HepG2 (cell line): Measurements from ENCODE around the gene PARP16. TPM values are rescaled to one million over a fixed set of nuclear protein-coding genes. Genes with fewer than 3 reads are reported as not detected.

Experiments used
- ATAC-seq: fragments of 200-7000 bp; cut with Tn5 transposase; 3 replicates; pipeline ENCODE4 v1.9.1; 2020; ENCODE audit warnings: mild to moderate bottlenecking, moderate library complexity
- BruUV-seq: library from RNA; stranded (reverse); fragments of 400-500 nt; replicated peaks from 2 replicates; lab custom pipeline; 2021; lab: Mats Ljungman, UMichigan
- CTCF ChIA-PET: fragments of 300-600 bp; formaldehyde crosslinking; extraction: SDS; loops from one replicate; lab custom pipeline; 2021; ENCODE audit warnings: low total read pairs, inconsistent platforms, low intra/inter-chr PET ratio; lab: Yijun Ruan, JAX
- POLR2A ChIA-PET: fragments of 350-600 bp; sonication (Branson Sonifier 250); formaldehyde crosslinking; loops from one replicate; lab custom pipeline; 2020; ENCODE audit warnings: antibody characterized with exemption, inconsistent platforms; lab: Yijun Ruan, JAX
- DNase-seq: peaks from one replicate; pipeline ENCODE4 v3.0.0-alpha.2; 2015; ENCODE audit warnings: low spot score
- FAIRE-seq: peaks from 3 replicates; lab custom pipeline; 2011; peaks lifted over from hg19 to GRCh38; lab: Jason Lieb, UNC
- H2AFZ ChIP-seq: one replicate; pipeline ENCODE4 v1.6.1; 2011; ENCODE audit warnings: low read length, inconsistent platforms
- H3K27ac ChIP-seq: fragments of 300-600 bp; 3 replicates; pipeline ENCODE4 v1.8.0; 2011; ENCODE audit warnings: mixed run types, mild to moderate bottlenecking, mixed read lengths, low read length, inconsistent platforms; ENCODE audit not compliant: insufficient read depth; ENCODE audit errors: extremely low read length
- H3K27me3 ChIP-seq, 2 experiments: fragments of 200-600 bp in 1 of 2; 2 replicates in 1 of 2; 3 replicates in 1 of 2; pipeline versions ENCODE4 v1.6.0 to v1.8.0; 2011; ENCODE audit warnings: low read length in 2 of 2, mild to moderate bottlenecking in 2 of 2, moderate library complexity in 2 of 2, inconsistent platforms in 1 of 2; ENCODE audit not compliant: insufficient read depth in 2 of 2, control insufficient read depth in 1 of 2
- H3K36me3 ChIP-seq, 2 experiments: fragments of 200-600 bp in 1 of 2; replicated peaks in 1 of 2; 2 replicates in 1 of 2; 3 replicates in 1 of 2; pipeline versions ENCODE4 v1.5.1 to v1.8.0; 2011; ENCODE audit warnings: low read length in 2 of 2, inconsistent platforms in 1 of 2; ENCODE audit not compliant: insufficient read depth in 2 of 2, control insufficient read depth in 1 of 2
- H3K4me1 ChIP-seq: 2 replicates; pipeline ENCODE4 v1.5.1; 2012; ENCODE audit warnings: low read length, inconsistent platforms; ENCODE audit not compliant: insufficient read depth
- H3K4me2 ChIP-seq: 2 replicates; pipeline ENCODE4 v1.6.0; 2011; ENCODE audit warnings: low read depth, low read length, inconsistent platforms
- H3K4me3 ChIP-seq, 3 experiments: fragments of 200-600 bp in 1 of 3; sonication (generic), shearing (Covaris generic) in 1 of 3; replicated peaks in 1 of 3; 2 replicates each; pipeline ENCODE4 v1.5.1; 2011 to 2016; ENCODE audit warnings: low read length in 3 of 3, inconsistent platforms in 2 of 3, low read depth in 2 of 3, mild to moderate bottlenecking in 2 of 3, control low read depth in 1 of 3, mixed read lengths in 1 of 3; ENCODE audit not compliant: insufficient read depth in 1 of 3
- H3K79me2 ChIP-seq: one replicate; pipeline ENCODE4 v1.6.1; 2011; ENCODE audit warnings: low read length, inconsistent platforms; ENCODE audit not compliant: insufficient read depth
- H3K9ac ChIP-seq: 2 replicates; pipeline ENCODE4 v1.6.0; 2011; ENCODE audit warnings: mild to moderate bottlenecking, low read depth, low read length, inconsistent platforms; ENCODE audit not compliant: insufficient read depth
- H3K9me3 ChIP-seq: 2 replicates; pipeline ENCODE4 v1.5.1; 2012; ENCODE audit warnings: mild to moderate bottlenecking, low read length
- H4K20me1 ChIP-seq: 2 replicates; pipeline ENCODE4 v1.6.0; 2011; ENCODE audit warnings: inconsistent platforms, mild to moderate bottlenecking, low read length, moderate library complexity; ENCODE audit not compliant: insufficient read depth
- FOXP1 ChIP-seq, 2 experiments: fragments of 450-650 bp in 1 of 2; IDR thresholded peaks; 2 replicates each; pipeline ENCODE4 v1.6.1; 2017 to 2018; ENCODE audit warnings: antibody characterized with exemption in 1 of 2
- ZNF263 ChIP-seq: sonication (generic); formaldehyde crosslinking; IDR thresholded peaks from 2 replicates; pipeline ENCODE4 v1.4.0; 2020; ENCODE audit warnings: missing genetic modification reagents
- ZNF792 ChIP-seq: IDR thresholded peaks from 2 replicates; pipeline ENCODE4 v1.6.1; 2016
- WGBS: methylation state at CpG from one replicate; pipeline ENCODE4 v1.1.6; 2017; ENCODE audit warnings: low lambda C conversion rate; 5-methylcytosine and 5-hydroxymethylcytosine counted together
- in situ Hi-C: cut with HindIII; loops from 2 replicates; pipeline ENCODE4 v1.10.0; 2017; ENCODE audit warnings: low pct_unique_long_range_greater_than_20kb; ENCODE audit not compliant: extremely low pct_ligation_motif_present
- intact Hi-C: fragments of 100-400 bp; cut with micrococcal nuclease; formaldehyde crosslinking; loops from one replicate; pipeline ENCODE4 v1.10.0; 2022; ENCODE audit not compliant: unreplicated experiment
- polyA plus RNA-seq, 8 experiments: library from polyadenylated mRNA; depleted of rRNA in 3 of 8; stranded (reverse) in 7 of 8; unstranded in 1 of 8; fragments of >200 nt; fragmentation: Illumina TruSeq in 4 of 8; extraction: Trizol in 4 of 8; gene quantifications; 2 replicates each; pipeline versions ENCODE4 v1.2.1 to v1.2.3, GENCODE V29; 2011 to 2016; ENCODE audit warnings: low read depth in 4 of 8, missing spikeins in 1 of 8, mixed read lengths in 1 of 8; ENCODE audit not compliant: insufficient read depth in 1 of 8
- total RNA-seq, 5 experiments: library from RNA; depleted of rRNA; stranded (reverse); fragments of >200 nt; fragmentation: Illumina TruSeq; extraction: Trizol; gene quantifications; 2 replicates each; pipeline ENCODE4 v1.2.3, GENCODE V29; 2016; ENCODE audit warnings: low read depth in 1 of 5
- TF ChIP-seq, protein P1 (sequence below), 2 experiments: sonication (generic) in 1 of 2; formaldehyde crosslinking in 1 of 2; IDR thresholded peaks; 2 replicates each; pipeline versions ENCODE4 v1.5.1 to v1.6.1; 2011 to 2020; ENCODE audit warnings: borderline replicate concordance in 1 of 2, low read depth in 1 of 2, low read length in 1 of 2, mild to moderate bottlenecking in 1 of 2, missing genetic modification reagents in 1 of 2, moderate library complexity in 1 of 2
- TF ChIP-seq, protein P2 (sequence below): sonication (generic); formaldehyde crosslinking; IDR thresholded peaks from 2 replicates; pipeline ENCODE4 v1.9.0; 2021; ENCODE audit warnings: missing genetic modification reagents, borderline replicate concordance

Gene PARP16
- total and polyA plus RNA-seq, 2 of the 13 experiments (the other 11 are each of a cell fraction or from before 2014, with no cell fraction given), result 6.8 to 7.6 TPM

DNA sequence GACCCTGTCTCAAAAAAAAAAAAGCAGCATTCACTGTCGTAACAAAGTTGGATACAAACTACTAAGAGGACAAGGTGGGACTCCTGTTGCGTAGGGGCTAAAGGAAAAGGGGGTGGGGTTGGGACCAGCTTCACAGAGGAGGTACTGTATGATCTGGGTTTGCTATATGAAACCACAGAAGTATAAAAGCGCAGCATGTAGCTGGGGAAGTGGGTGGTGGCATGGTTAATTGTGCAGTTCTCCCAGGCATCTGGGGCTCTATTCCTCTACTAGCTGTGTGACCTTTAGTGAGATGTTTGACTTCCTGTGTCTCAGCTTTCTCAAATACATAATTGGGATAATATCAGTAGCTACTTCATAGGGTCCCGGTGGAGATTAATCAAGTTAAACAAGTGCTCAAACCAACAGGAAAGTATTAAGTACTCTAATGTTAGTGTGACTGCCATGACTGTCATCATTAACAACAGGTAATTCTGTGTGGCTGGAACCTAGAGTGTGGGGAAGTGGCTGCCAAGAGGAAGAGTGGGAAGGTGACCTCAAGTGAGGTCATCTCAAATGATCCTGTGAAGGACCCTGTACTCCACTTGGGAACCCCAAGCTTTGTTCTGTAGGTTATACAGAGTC, 11.5 kb downstream of the PARP16 start:
- DNase-seq (no peak), ATAC-seq (no peak; the same call in 2 of the 3 replicates), FAIRE-seq (no peak)
- Histone ChIP-seq H2AFZ (no peak overlapping the region), H3K4me3 (no peak overlapping the region), H3K4me2 (no peak overlapping the region), H4K20me1 (no peaks in the 10 kb centered on the region), H3K27ac (no peak overlapping the region), H3K9ac (no peak overlapping the region), H3K79me2 (no peaks in the 10 kb centered on the region), H3K4me1 (peaks cover 33% of the 10 kb centered on the region), H3K36me3 (peaks cover 0 to 12% of the 10 kb centered on the region in 2 experiments; a peak in 4 of 5 replicates), H3K9me3 (no peaks in the 10 kb centered on the region), H3K27me3 (no peaks in the 10 kb centered on the region)
- in situ Hi-C loops (no loop called here), intact Hi-C loops (no loop called here)
- WGBS, result 88% methylated on average over 4 of the region's 4 CpGs
- ChIA-PET POLR2A (interaction anchor here (0.5 to 3.6 kb wide), 10 partner anchors 10 to 379 kb away, joined by 3 to 26 read pairs (median 7); partner anchors contain the start of genes CLPX, PARP16 and RNU5B-1), CTCF (no interaction called here)
- BruUV-seq, result no TSS peak
- TF ChIP-seq, protein P1, sequence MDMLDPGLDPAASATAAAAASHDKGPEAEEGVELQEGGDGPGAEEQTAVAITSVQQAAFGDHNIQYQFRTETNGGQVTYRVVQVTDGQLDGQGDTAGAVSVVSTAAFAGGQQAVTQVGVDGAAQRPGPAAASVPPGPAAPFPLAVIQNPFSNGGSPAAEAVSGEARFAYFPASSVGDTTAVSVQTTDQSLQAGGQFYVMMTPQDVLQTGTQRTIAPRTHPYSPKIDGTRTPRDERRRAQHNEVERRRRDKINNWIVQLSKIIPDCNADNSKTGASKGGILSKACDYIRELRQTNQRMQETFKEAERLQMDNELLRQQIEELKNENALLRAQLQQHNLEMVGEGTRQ (IDR thresholded peaks at IDR 0.05; ENCODE audit: low read depth, low read length), result 0 out of 2 replicates have a peak, but pooled peaks have one; percentile 8
- TF ChIP-seq, protein P1 (CRISPR knock-in tag; IDR thresholded peaks at IDR 0.05; ENCODE audit: borderline replicate concordance), result no peak
- TF ChIP-seq ZNF263 (no peak), FOXP1 (IDR thresholded peaks at IDR 0.05) (no peak), FOXP1 (CRISPR knock-in tag; IDR thresholded peaks at IDR 0.05) (no peak), ZNF792 (CRISPR knock-in tag) (no peak)
- TF ChIP-seq, protein P2, sequence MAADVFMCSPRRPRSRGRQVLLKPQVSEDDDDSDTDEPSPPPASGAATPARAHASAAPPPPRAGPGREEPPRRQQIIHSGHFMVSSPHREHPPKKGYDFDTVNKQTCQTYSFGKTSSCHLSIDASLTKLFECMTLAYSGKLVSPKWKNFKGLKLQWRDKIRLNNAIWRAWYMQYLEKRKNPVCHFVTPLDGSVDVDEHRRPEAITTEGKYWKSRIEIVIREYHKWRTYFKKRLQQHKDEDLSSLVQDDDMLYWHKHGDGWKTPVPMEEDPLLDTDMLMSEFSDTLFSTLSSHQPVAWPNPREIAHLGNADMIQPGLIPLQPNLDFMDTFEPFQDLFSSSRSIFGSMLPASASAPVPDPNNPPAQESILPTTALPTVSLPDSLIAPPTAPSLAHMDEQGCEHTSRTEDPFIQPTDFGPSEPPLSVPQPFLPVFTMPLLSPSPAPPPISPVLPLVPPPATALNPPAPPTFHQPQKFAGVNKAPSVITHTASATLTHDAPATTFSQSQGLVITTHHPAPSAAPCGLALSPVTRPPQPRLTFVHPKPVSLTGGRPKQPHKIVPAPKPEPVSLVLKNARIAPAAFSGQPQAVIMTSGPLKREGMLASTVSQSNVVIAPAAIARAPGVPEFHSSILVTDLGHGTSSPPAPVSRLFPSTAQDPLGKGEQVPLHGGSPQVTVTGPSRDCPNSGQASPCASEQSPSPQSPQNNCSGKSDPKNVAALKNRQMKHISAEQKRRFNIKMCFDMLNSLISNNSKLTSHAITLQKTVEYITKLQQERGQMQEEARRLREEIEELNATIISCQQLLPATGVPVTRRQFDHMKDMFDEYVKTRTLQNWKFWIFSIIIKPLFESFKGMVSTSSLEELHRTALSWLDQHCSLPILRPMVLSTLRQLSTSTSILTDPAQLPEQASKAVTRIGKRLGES (CRISPR knock-in tag), result no peak
